ENCODE data around the gene CLINT1. TPM values are rescaled to one million over a fixed set of nuclear protein-coding genes. Genes with fewer than 3 reads are reported as not detected.

CLINT1 gene
- polyA plus RNA-seq, 2 of the 4 experiments (the other 2 are of a cell fraction) = 89.7 to 185 TPM

DNA sequence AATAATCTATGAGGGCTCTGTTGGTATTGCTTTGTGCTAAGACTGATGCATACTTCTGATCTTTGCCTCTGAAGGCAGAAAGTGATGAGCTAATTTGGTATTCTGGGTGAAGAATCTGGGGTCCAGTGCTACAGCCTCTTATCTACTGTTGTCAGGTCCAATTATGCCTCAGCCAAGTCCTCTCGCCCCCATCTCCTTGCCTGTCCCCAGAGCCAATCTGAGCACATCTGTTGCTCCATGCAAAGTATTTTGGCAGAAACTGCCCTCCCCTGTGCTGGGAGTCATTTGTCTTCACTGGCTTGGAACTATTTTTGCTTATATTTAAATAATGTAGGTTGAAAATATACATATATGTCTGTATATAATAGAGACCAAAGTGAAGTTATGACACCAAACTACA lies 92.0 kb downstream of the CLINT1 start:
- no peak overlapping the region for H3K4me2 ChIP-seq
- no peak for ATAC-seq
- no peak for FAIRE-seq
- ChIA-PET POLR2A (no interaction called here), CTCF (interaction anchor here (0.9 to 1.4 kb wide), 5 partner anchors 14 to 1366 kb away, joined by 3 to 7 read pairs (median 3); no protein-coding TSS in a partner anchor)
- no peak overlapping the region for H3K27ac ChIP-seq
- no peak overlapping the region for H3K4me3 ChIP-seq
- DNase-seq (ENCODE audit: low read depth in 1 of 2, low spot score in 1 of 2) = no peak
- TF ChIP-seq MYC (IDR thresholded peaks at IDR 0.05; ENCODE audit: borderline replicate concordance, low read length) (no peak), FOSB (CRISPR knock-in tag; IDR thresholded peaks at IDR 0.05) (no peak), CHD4 (IDR thresholded peaks at IDR 0.05; ENCODE audit: borderline replicate concordance) (no peak), SREBF2 (IDR thresholded peaks at IDR 0.05) (no peak), TP53 (CRISPR knock-in tag; IDR thresholded peaks at IDR 0.05) (no peak), HOXB13 (CRISPR knock-in tag; IDR thresholded peaks at IDR 0.05; ENCODE audit: low read depth) (no peak), TFCP2L1 (CRISPR knock-in tag; IDR thresholded peaks at IDR 0.05) (no peak)
- TF ChIP-seq, protein P1, sequence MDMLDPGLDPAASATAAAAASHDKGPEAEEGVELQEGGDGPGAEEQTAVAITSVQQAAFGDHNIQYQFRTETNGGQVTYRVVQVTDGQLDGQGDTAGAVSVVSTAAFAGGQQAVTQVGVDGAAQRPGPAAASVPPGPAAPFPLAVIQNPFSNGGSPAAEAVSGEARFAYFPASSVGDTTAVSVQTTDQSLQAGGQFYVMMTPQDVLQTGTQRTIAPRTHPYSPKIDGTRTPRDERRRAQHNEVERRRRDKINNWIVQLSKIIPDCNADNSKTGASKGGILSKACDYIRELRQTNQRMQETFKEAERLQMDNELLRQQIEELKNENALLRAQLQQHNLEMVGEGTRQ (IDR thresholded peaks at IDR 0.05) = no peak
- TF ChIP-seq, protein P2, sequence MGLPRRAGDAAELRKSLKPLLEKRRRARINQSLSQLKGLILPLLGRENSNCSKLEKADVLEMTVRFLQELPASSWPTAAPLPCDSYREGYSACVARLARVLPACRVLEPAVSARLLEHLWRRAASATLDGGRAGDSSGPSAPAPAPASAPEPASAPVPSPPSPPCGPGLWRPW (IDR thresholded peaks at IDR 0.05) = no peak
- 91% methylated on average over 1 of the region's 1 CpG for WGBS (ENCODE audit: missing lambda C conversion rate)
- H3K9me3 ChIP-seq = no peaks in the 10 kb centered on the region
- H3K4me1 ChIP-seq = 0 out of 3 replicates have a peak, but pooled peaks cover 4% of the 10 kb centered on the region

DNA sequence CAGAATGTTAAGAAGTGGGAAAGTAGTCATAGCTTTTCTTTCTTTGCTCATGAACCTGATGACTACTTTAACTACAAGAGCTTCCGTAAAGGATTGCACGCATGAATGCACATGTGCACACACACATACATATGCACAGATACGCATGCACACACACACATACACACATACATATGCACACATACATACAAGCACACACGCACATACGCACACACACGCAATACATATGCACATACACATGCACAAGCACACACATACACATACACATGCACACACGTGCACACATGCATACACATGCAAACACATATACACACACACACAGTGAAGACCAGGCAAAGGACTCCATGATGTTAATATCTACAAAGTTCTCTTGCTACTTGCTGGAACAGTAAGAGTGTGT lies 92.5 kb downstream of the CLINT1 start:
- POLR2A ChIA-PET = no interaction called here
- WGBS (ENCODE audit: missing lambda C conversion rate) = 88% methylated on average over 7 of the region's 7 CpGs
- no peak overlapping the region for H3K27ac ChIP-seq
- ATAC-seq (no peak), DNase-seq (ENCODE audit: low read depth in 1 of 2, low spot score in 1 of 2) (no peak), FAIRE-seq (no peak)
- CTCF ChIA-PET = interaction anchor here (0.9 to 1.6 kb wide), 4 partner anchors 13 to 1366 kb away, joined by 3 to 7 read pairs (median 5); no protein-coding TSS in a partner anchor
- TF ChIP-seq, protein P3, sequence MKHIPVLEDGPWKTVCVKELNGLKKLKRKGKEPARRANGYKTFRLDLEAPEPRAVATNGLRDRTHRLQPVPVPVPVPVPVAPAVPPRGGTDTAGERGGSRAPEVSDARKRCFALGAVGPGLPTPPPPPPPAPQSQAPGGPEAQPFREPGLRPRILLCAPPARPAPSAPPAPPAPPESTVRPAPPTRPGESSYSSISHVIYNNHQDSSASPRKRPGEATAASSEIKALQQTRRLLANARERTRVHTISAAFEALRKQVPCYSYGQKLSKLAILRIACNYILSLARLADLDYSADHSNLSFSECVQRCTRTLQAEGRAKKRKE (CRISPR knock-in tag; IDR thresholded peaks at IDR 0.05; ENCODE audit: low read depth) = no peak
- TF ChIP-seq FOSB (CRISPR knock-in tag; IDR thresholded peaks at IDR 0.05) = no peak
- TF ChIP-seq, protein P4, sequence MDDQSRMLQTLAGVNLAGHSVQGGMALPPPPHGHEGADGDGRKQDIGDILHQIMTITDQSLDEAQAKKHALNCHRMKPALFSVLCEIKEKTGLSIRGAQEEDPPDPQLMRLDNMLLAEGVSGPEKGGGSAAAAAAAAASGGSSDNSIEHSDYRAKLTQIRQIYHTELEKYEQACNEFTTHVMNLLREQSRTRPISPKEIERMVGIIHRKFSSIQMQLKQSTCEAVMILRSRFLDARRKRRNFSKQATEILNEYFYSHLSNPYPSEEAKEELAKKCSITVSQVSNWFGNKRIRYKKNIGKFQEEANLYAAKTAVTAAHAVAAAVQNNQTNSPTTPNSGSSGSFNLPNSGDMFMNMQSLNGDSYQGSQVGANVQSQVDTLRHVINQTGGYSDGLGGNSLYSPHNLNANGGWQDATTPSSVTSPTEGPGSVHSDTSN (IDR thresholded peaks at IDR 0.05) = no peak
- TF ChIP-seq HEYL (CRISPR knock-in tag; IDR thresholded peaks at IDR 0.05) = no peak
- TF ChIP-seq EP300 (IDR thresholded peaks at IDR 0.05) = no peak
- TF ChIP-seq, protein P5, sequence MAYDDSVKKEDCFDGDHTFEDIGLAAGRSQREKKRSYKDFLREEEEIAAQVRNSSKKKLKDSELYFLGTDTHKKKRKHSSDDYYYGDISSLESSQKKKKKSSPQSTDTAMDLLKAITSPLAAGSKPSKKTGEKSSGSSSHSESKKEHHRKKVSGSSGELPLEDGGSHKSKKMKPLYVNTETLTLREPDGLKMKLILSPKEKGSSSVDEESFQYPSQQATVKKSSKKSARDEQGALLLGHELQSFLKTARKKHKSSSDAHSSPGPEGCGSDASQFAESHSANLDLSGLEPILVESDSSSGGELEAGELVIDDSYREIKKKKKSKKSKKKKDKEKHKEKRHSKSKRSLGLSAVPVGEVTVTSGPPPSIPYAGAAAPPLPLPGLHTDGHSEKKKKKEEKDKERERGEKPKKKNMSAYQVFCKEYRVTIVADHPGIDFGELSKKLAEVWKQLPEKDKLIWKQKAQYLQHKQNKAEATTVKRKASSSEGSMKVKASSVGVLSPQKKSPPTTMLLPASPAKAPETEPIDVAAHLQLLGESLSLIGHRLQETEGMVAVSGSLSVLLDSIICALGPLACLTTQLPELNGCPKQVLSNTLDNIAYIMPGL (CRISPR knock-in tag; IDR thresholded peaks at IDR 0.05; ENCODE audit: borderline replicate concordance) = no peak
- no peak for TF ChIP-seq MAFK (IDR thresholded peaks at IDR 0.05; ENCODE audit: partially characterized antibody)
- TF ChIP-seq KDM1A (IDR thresholded peaks at IDR 0.05; ENCODE audit: low read depth) = no peak
- no peak for TF ChIP-seq RCOR1 (IDR thresholded peaks at IDR 0.05; ENCODE audit: low read depth, low read length)
- TF ChIP-seq MYC (IDR thresholded peaks at IDR 0.05; ENCODE audit: borderline replicate concordance, low read length) = no peak
- TF ChIP-seq JUNB (IDR thresholded peaks at IDR 0.05) = no peak
- TF ChIP-seq HOXB13 (CRISPR knock-in tag; IDR thresholded peaks at IDR 0.05; ENCODE audit: low read depth) = no peak
- TF ChIP-seq ESRRA (IDR thresholded peaks at IDR 0.05; ENCODE audit: borderline replicate concordance, low read length) = no peak
- 0 out of 3 replicates have a peak, but pooled peaks cover 4% of the 10 kb centered on the region for H3K4me1 ChIP-seq
- no peaks in the 10 kb centered on the region for H3K9me3 ChIP-seq
- H3K4me2 ChIP-seq = no peak overlapping the region
- no peak overlapping the region for H3K4me3 ChIP-seq
